Spleen (tissue), 7 donors: ENCODE results near the gene PDGFRB.

Experiments used
- CTCF ChIP-seq, 11 experiments: fragments of 200-600 bp in 7 of 11; fragments of 450-650 bp in 4 of 11; sonication (generic) in 4 of 11; IDR thresholded peaks in 8 of 11; conservative IDR thresholded peaks in 3 of 11; 1 replicate in 7 of 11; 2 replicates in 4 of 11; pipeline versions ENCODE4 v1.4.0 to v1.8.0; 2016 to 2021; ENCODE audit warnings: antibody characterized with exemption in 11 of 11, inconsistent platforms in 4 of 11, mild to moderate bottlenecking in 1 of 11
- POLR2A ChIP-seq, 3 donors: fragments of 450-650 bp; IDR thresholded peaks; one replicate each; pipeline ENCODE4 v1.5.1; 2017; ENCODE audit warnings: antibody characterized with exemption in 3 of 3, mild to moderate bottlenecking in 1 of 3
- donor health status: DM: no; HTN: no; CAD: no; lungs with moderate emphysema.
- donor health status: DM: no; HTN: no; CAD: no.
- donor health status: DM: no; HTN: no; CAD: no.

- TF ChIP-seq CTCF (IDR thresholded peaks at IDR 0.05 in 8 of 11, conservative IDR thresholded peaks at IDR 0.05 in 3 of 11), result no peak
- no peak for TF ChIP-seq POLR2A (IDR thresholded peaks at IDR 0.05)
Measured at GRCh38 chr5:150147670-150148069, 8.0 kb downstream of the PDGFRB start.
